ENCODE measurements around the gene ROBO4. TPM values are rescaled to one million over a fixed set of nuclear protein-coding genes. Genes with fewer than 3 reads are reported as not detected.

ROBO4 gene
- total RNA-seq, 1 donor from 2014 or later, result 0.85 TPM

DNA sequence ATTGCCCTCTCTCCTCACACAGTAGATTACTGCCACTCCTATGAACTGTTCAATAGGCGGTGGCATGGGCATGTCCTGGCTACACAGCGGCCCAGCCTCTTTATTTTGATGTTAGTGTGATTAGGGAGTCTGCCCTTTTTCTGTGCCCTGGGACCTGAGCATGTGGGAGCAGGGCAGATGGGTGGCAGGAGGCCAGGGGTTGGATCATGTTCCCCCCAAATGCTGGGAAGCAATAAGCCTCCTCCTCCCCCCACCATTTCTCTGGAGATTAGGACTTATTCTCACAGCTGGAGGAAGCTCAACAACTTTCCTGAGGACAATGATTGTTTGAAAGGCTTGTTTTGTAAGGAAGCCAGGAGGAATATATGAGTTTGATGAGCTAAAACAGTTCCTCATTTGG, 22.2 kb upstream of the ROBO4 start:
- DNase-seq (ENCODE audit: low read depth), result no peak

- no peak for DNase-seq (ENCODE audit: low read depth)
Observed at GRCh38 chr11:124918950-124919349, 21.3 kb upstream of the ROBO4 start, which contains the start of gene HEPN1. HEPN1 (plus strand) TSS chr11:124919250.

DNA sequence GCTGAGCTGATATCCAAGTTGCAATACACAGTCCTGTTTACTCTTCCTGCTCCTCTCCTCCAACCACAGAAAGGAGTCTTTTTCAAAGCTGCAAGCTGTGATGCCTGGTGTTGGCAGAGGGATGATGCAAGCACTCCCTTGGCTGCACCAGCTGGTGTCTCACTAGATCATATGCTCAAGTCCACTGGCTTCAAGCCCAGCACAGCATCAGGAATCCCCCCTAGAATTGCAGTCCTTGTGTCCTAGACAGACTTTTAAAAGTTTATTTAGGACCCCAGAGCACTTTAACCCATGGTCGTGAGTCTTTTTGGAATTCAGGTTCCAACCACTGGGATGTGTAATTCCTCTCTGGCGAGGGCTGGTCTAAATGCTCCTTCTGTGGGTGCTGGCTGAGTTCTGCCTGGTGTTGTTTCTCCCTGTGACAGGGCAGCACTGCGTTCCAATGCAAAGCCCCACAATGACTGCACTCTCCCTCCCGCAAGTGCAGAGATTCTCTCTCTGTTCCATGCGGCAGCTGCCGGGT, 19.5 kb upstream of the ROBO4 start:
- DNase-seq (ENCODE audit: low read depth), result peak; percentile 4

DNA sequence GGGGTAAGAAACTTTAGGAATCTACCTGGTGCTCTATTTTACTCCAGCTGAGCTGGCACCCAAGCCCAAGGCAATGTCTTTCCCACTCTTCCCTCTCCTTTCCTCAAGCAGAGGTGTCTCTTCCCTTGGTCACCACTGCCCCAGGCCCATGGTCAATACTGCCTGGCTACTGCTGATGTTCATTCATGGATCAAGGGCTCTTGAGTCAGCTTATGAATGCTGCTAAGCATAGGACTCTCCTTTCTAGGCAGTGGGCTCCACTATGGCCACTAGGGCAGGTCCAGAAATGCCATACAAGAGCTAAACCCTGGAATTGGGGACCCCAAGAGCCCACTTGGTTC, 18.7 kb upstream of the ROBO4 start:
- no peak for DNase-seq (ENCODE audit: low read depth)

- no peak for DNase-seq (ENCODE audit: low read depth)
Observed at GRCh38 chr11:124915541-124916369, 18.1 kb upstream of the ROBO4 start.

GRCh38 chr11:124902616-124903015, 5.0 kb upstream of the ROBO4 start:
- no peak for DNase-seq (ENCODE audit: low read depth)

- DNase-seq (ENCODE audit: low read depth), result peak; percentile 57
Observed at GRCh38 chr11:124900464-124900863, 2.8 kb upstream of the ROBO4 start.

- no peak for DNase-seq (ENCODE audit: low read depth)
Observed at GRCh38 chr11:124899383-124900145, 1.9 kb upstream of the ROBO4 start.

DNA sequence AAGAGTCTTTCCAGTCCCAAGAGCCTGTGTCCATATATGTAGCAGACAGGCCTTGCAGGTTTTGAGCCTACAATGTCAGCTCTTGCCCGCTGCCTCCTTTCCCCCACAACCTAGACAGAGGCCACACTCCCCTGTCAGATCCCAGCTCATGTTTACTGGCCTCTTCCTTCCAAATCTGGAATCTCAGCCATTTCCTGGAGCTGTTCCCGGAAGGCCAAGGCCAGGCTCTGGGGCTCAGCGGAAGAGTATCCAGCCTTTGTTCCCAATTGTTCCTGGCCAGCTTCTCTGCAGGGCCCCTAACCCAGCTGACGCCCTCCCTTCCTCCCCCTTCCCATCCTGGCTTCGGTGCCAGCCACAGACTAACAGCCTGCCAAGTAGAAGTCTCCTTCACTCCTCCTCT, 1.0 kb upstream of the ROBO4 start:
- no peak for DNase-seq (ENCODE audit: low read depth)

- peak; percentile 91 for DNase-seq (ENCODE audit: low read depth)
Observed at GRCh38 chr11:124898263-124898680, 607 bp upstream of the ROBO4 start.

DNA sequence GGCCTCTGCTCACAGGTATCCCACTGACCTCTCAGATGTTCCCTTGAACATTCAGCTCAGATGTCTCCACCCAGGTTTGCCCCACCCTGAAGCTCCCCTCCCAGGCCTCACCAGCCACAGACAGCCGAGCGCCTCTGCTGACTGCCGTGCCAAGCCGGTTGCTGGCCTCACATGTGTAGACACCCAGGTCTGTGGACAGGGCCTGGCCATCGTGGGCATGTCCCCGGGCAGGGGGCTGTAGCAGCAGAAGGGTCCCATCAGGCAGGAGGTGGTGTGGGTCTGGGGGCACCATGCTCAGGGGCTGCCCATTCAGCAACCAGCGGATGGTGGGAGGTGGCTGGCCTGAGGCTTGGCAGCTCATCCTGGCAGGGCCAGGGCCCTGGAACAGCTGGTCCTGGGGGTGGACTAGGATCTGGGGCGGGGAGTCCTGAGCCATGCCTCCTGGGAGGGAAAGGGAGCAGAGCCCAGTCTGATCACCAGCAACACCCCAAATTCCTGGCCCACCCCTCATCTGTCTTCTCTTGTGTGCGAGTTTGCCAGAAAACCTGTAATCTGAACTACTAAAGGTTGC, 759 bp downstream of the ROBO4 start:
- no peak for DNase-seq (ENCODE audit: low read depth)

- no peak for DNase-seq (ENCODE audit: low read depth)
Observed at GRCh38 chr11:124896071-124896750, 1.5 kb downstream of the ROBO4 start.

GRCh38 chr11:124895471-124895971, 2.1 kb downstream of the ROBO4 start:
- no peak for DNase-seq (ENCODE audit: low read depth)

DNA sequence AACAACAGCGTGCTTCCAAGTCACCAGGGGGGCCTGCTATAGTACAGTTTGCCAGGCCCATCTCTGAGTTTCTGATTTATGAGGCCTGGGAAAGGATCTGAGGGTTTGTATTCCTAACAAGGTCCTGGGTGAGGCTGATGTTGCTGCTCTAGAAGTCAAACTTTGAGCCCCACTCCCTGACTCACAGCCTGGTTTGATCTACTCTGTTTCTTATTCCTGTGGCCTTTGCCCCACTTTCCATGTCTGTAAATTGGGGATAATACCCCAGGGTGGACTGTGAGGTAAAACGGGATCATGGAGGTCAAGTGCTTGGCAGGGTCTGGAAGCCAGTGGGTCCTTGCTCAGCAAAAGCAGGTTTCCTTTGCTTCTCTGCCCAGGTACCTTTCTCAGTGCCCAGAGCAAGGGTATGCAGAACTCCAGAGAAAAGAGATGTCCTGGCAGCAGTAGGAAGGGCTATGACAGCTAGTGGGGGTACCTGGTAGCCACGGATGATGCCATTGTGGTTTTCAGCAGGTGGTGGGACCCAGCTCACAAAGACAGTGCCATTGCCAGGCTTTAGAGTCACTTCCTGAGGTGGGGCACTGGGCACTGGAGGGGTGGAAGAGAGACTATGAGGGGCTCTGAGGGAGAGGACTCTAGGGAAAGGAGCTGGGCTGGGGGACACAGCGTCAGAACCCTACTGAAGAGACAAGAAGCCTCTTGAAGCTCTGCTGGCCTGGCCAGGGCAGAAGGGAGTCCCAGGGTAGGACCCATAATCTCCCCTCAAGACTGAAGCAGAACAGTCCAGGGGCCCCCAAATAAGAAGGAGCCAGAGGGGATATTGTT, 2.8 kb downstream of the ROBO4 start:
- DNase-seq (ENCODE audit: low read depth), result no peak

- no peak for DNase-seq (ENCODE audit: low read depth)
Observed at GRCh38 chr11:124893781-124894401, 3.8 kb downstream of the ROBO4 start.

GRCh38 chr11:124892750-124893454, 4.8 kb downstream of the ROBO4 start:
- no peak for DNase-seq (ENCODE audit: low read depth)

DNA sequence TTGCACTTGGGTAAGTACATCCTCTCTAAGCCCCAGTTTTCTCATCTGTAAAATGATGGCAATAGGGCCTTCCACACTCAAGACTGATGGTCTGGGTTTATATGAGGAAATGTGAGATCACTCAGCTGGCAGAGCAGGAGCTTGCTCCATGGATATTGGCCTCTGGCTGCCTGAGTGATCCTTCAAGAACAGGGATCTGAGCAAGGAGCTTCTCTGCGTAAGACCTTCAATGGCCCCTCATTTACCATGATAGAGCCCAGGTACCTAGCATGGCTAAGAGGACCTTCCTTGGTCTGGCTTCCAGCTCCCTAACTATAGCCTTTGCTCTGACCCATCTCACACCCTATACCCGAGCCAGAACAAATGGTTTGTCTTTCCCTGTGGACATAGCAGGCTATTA, 5.5 kb downstream of the ROBO4 start:
- DNase-seq (ENCODE audit: low read depth), result no peak

DNA sequence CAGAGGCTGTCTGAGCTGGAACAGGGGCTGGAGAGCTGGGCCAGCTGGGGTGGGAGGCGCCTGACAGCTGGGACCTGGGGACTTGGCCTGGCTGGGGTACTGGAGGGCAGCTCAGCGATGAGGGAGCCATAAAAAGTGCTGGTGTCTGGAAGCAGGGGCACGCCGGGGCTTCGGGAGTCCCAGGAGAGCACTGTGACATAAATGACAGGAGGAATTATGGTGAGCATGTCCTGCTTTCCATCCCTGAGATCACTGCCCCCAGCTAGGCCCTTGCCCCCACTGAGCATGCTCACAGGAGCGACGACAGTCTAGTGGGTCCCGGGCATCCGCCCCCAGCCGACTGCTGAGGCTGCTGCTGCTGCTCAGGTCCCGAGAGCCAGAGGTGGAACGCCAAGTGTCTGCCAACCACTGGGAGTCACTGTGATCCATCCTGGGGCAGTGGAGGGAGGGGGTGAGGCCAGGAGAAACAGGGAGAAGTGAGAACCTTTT, 6.2 kb downstream of the ROBO4 start:
- DNase-seq (ENCODE audit: low read depth), result no peak

- no peak for DNase-seq (ENCODE audit: low read depth)
Observed at GRCh38 chr11:124890683-124891372, 6.8 kb downstream of the ROBO4 start.

All from renal cortical epithelial cell (primary cell).